ENCODE results near the gene TRPM6.
A peak's percentile ranks its signal among the peaks of the same experiment; 100 is the strongest.
"Not testable (repeated sequence)": the region's sequence is repeated elsewhere in the genome, so short reads cannot be mapped to it uniquely, and the experiment has no call there.

The TRPM6 gene

GRCh38 chr9:74859786-74860185 is 27.9 kb downstream of the TRPM6 start:
- no peak for DNase-seq (ENCODE audit: low spot score)

GRCh38 chr9:74858751-74859414 is 28.8 kb downstream of the TRPM6 start:
- DNase-seq (ENCODE audit: low spot score): no peak

GRCh38 chr9:74856989-74857388 is 30.7 kb downstream of the TRPM6 start:
- no peak for DNase-seq (ENCODE audit: low spot score)

GRCh38 chr9:74855072-74855471 is 32.6 kb downstream of the TRPM6 start:
- no peak for DNase-seq (ENCODE audit: low spot score)

GRCh38 chr9:74853024-74853423 is 34.7 kb downstream of the TRPM6 start:
- not testable (repeated sequence) for DNase-seq (ENCODE audit: low spot score)

- DNase-seq (ENCODE audit: low spot score): no peak
These were observed 39.6 kb downstream of the TRPM6 start for GRCh38 chr9:74848153-74848525.

GRCh38 chr9:74847478-74848152 is 40.1 kb downstream of the TRPM6 start:
- no peak for DNase-seq (ENCODE audit: low spot score)

- no peak for DNase-seq (ENCODE audit: low spot score)
These were observed 41.0 kb downstream of the TRPM6 start for GRCh38 chr9:74846766-74847165.

GRCh38 chr9:74838351-74838750 is 49.4 kb downstream of the TRPM6 start:
- DNase-seq (ENCODE audit: low spot score): no peak

GRCh38 chr9:74824654-74825053 is 63.1 kb downstream of the TRPM6 start:
- no peak for DNase-seq (ENCODE audit: low spot score)

GRCh38 chr9:74821636-74822035 is 66.1 kb downstream of the TRPM6 start:
- no peak for DNase-seq (ENCODE audit: low spot score)

- DNase-seq (ENCODE audit: low spot score): no peak
These were observed 69.9 kb downstream of the TRPM6 start for GRCh38 chr9:74817816-74818215.

- DNase-seq (ENCODE audit: low spot score): no peak
These were observed 70.4 kb downstream of the TRPM6 start for GRCh38 chr9:74817281-74817810.

GRCh38 chr9:74810200-74810599 is 77.5 kb downstream of the TRPM6 start:
- DNase-seq (ENCODE audit: low spot score): no peak

GRCh38 chr9:74804018-74804385 is 83.7 kb downstream of the TRPM6 start:
- DNase-seq (ENCODE audit: low spot score): no peak

GRCh38 chr9:74803376-74804017 is 84.2 kb downstream of the TRPM6 start:
- no peak for DNase-seq (ENCODE audit: low spot score)

- no peak for DNase-seq (ENCODE audit: low spot score)
These were observed 87.5 kb downstream of the TRPM6 start for GRCh38 chr9:74800226-74800625.

- no peak for DNase-seq (ENCODE audit: low spot score)
These were observed 91.9 kb downstream of the TRPM6 start for GRCh38 chr9:74795803-74796202.

GRCh38 chr9:74795081-74795480 is 92.6 kb downstream of the TRPM6 start:
- no peak for DNase-seq (ENCODE audit: low spot score)

GRCh38 chr9:74784506-74784905 is 103.2 kb downstream of the TRPM6 start:
- peak; percentile 19 for DNase-seq (ENCODE audit: low spot score)

- peak; percentile 32 for DNase-seq (ENCODE audit: low spot score)
These were observed 104.3 kb downstream of the TRPM6 start for GRCh38 chr9:74783408-74783807.

GRCh38 chr9:74777136-74777879 is 110.4 kb downstream of the TRPM6 start:
- peak; percentile 68 for DNase-seq (ENCODE audit: low spot score)

- DNase-seq (ENCODE audit: low spot score): no peak
These were observed 112.3 kb downstream of the TRPM6 start for GRCh38 chr9:74775396-74775795.

All from GM03348 (cell line).